EL (cell line): ENCODE data around the gene NACAD.

Source experiments
- DNase-seq: peaks from one replicate; pipeline ENCODE4 v3.0.0-alpha.2; 2016

NACAD gene

DNA sequence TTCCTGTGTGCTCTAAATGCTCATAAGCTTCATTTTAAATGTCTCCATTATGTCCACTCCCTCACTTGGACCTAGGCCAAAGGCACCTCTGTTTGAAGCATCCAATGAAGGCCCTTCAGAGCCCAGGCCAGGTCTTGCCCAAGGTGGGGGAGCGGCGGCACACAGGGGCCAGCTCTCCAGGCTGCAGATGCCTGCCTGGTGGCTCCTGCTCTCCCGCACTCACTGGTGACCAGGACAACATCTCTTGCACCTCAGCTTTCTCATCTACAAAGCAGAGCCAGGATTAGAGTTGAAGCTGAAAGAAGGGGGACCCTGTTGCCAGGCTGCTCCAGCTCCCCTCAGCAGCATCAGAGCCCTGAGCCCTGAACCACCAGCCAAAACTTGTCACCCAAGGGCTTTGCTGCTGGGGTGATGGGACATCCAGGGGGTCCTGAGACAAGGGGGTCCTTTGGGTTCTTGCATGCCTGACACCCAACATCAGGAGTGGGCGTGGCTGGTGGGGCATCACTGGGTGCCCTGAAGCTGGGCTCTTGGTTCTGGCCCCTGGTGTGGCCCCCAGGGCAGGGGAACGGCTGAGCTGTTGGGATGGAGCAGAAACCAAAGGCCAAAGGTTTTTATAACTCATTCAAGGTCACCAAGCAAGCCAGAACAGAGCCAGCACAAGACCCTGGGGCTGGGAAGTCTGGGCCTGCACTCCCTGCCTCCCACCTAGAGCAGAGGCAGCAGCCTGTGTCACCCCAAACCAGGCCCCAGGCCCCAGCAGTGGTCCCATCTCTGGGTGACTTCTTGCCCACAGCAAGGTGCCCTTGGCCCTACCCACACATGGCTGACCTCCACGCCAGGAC, 1.2 kb downstream of the NACAD start:
- DNase-seq: no peak

DNA sequence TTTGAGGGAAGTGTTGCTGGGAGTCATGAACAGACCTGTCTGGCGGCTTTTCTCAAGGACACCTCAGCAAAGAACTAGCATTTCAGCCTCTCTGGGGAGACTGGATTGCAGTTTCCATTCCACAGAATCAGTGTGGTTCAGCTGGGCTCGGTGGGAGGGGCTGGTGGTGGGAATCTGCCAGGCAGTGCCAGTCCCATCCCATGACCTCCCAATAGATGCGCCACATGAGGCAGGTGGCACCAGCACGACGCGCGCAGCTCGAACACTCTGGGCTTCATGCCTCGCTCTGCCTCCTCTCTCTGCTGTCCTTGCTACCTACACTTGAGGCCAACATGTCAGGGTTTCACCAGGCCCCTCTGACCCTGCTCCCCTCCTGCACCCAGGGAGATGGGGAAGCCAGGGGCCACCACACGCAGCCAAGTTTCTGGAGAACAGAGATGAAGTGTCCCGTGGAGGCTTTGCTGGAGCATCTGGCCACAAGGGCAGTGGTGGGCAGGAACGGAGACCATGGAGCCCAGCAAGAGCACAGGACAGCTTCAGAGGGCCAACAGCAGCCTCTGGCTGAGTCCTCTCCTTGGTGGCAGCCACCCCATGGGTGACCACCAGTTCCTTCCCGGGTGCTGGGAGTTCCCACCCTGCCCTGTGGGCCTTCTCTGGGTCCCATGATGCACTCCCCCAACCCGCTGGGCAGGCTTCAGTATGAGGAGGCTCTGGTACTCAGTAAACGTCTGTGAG, 2.3 kb downstream of the NACAD start:
- no peak for DNase-seq

DNA sequence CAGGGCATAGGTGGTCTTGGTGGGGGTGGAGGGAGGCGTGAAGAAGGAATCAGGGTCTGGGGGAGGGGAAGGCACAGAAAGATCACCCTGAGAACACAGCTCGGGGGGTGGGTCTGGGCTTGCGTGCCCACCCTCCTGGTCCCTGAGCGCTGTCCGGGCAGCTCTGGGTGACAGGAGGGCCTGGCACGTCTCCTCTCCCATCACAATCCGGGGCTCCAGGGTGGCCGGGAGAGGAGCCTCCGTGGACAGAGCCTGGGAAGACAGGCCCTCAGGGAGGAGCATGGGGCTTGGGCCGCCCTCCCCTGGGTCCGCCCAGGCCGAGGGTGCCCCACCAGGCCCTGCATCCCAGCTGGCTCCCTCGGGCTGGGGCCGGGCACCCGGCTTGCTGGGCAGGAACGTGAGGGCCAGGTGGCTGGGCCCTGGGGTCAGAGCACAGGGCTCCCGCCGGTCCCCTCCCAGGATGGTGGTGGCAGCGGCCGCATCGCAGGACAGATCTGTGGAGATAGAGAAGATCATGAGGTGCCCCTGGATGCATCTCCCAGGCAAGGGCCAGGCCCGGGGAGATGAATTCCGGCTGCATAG, 3.1 kb downstream of the NACAD start:
- DNase-seq: no peak

DNA sequence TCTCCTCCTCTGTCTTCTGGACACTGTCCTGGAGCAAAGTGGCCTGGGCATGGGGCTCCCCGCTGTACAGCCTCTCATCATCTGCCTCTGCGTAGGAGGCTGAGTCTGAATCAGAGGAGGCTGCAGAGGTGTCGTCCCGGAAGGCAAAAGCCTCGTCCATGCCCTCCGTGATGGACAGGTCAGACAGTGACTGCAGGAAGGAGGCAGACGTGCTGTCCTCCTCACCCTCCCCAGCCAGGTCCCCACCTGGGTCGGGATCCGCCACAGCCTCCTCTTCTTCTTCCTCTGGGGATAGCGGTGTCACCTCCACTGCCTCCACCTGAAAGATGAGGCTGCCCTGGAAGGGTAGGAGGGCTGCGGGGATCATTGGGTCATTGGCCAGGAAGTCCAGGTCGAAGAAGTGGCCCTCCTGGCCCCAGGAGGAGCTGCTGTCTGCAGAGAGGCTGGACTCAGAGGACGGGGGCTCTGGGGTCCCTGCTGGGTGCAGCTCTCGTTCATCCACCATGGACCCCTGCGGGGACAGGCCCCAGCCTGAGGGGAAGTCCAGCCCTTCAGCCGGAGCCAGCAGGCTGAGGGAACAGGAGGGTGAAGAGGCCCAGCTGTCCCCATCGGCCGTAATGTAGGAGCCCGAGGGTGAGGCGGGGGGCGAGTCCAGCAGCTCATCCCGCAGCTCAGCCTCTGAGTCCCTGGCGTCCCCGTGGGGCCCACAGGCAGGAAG, 3.7 kb downstream of the NACAD start:
- DNase-seq: no peak

DNA sequence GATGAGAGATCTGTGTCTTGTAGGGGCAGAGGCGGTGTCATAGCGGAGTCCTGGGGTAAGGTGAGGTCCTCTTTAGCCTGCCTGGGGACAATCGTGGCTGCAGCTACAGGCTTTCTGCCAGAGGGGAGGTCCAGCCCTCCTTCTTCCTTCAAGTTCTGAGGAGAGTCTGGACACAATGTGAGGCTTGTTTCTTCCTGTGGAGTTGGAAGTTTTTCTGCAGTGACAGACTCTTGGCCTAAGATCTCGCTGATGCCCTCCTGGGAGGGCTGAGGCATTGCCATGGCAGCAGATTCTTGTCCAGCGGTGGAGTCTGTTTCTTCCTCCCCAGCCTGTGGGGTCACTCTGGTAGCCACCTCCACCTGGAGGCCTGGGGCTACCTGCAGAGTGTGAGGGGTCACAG, 4.4 kb downstream of the NACAD start:
- no peak for DNase-seq

DNA sequence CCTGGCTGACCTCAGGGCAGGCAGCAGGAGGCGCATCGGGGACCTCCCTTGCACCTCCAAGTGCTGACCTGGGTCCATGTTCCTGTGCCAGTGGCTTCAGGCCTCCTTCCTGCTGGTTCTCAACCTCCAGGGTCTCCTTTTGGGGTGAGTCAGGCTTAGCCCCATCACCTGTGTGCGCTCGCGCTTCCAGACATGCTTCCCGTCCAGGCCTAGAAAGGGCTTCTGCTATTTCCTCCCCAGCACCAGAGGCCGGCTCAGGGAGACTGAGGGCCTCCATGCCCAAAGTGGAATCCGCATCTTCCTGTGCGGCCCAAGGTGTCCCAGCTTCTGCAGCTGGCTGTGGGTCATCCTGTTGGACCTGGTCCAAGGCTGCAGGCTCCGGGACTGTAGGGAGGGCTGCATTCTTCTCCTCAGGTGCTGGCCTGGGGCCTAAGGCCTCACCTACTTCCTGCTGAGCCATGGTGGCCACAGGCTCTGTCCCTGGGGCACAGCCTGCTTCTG, 5.9 kb downstream of the NACAD start:
- DNase-seq: no peak

DNA sequence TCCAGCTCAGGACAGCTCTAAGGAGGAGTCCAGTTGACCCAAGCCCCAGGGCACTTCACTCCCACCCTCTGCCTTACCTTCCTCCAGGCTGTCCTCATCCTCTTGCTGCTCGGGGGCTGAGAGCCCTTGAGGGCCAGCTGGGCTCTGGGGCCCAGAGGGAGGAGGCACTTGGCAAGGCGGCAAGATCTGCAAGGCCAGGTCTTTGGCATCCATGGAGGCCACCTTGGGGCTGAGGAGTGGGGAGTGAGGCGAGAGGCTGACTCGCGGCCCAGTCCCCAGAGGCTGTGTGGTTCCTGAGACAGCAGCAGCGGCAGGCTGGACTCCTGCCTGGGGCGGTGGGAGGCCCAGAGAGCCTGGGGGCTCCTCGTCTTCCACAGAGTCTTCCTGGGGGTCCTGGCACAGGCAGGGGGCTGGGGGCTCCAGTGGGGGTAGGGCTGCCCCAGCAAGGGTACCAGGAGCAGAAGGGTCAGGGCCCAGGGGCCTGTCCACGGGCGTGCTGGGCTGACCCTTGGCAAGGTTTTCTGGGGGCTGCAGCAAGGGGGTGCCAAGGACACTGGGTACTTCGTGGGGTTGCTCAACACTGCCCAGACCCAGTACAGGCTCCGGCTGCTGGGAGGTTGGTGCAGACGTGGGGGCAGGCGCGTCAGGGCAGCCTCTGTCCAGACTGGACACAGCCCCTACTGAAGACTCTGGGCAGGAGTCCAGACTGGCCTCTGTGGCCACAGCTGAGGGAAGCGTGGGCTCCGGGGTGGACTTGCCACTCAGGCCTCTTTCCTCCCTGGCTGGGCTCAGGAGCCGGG, 6.5 kb downstream of the NACAD start:
- no peak for DNase-seq

DNA sequence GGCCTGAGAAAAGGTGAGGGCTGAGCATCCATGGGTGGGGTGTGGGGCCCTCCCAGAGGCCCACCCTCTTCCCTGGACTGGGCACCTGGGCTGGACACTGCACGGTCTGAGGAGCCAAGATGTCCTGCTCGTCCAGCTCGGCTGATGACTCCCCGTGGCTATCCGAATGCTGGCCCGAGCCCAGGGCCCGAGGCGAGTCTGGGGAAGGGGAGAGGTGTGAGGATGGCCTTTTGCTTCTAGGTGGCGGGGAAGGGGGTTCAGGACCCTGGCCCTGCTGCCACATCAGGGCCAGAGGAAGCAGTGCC, 7.1 kb downstream of the NACAD start:
- DNase-seq: no peak

DNA sequence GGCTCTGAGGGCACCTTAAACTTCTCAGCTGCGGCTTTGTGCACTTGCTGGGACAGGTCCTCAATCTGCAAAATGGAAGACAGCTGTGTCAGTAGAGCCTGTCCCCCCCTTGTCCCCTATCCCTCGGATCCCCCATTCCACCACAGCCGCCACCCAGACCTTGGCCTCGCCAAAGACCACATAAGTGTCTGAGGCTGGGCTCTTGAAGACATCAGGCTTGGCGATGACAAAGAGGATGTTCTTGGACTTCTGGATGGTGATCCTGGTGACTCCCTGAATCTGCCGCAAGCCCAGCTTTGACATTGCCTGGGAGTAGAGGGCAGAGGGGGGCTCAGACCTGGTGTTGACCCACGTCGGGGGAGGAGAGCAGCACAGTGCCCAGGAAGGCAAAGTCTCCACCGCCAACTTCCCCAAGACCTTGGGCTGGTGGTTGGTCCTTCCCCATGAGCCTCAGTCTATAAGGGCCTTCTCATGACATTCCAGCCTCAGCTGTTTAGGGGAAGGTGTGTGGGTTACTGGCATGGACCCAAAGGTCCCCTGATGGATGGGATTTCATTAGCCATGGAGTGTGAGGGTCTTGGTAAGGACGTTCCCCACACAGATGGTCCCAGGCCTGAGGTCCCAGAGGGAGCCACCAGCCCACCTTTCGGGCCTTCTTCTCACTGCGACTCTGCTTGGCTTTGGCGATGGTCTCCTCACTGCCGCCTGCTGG, 7.7 kb downstream of the NACAD start:
- no peak for DNase-seq

DNA sequence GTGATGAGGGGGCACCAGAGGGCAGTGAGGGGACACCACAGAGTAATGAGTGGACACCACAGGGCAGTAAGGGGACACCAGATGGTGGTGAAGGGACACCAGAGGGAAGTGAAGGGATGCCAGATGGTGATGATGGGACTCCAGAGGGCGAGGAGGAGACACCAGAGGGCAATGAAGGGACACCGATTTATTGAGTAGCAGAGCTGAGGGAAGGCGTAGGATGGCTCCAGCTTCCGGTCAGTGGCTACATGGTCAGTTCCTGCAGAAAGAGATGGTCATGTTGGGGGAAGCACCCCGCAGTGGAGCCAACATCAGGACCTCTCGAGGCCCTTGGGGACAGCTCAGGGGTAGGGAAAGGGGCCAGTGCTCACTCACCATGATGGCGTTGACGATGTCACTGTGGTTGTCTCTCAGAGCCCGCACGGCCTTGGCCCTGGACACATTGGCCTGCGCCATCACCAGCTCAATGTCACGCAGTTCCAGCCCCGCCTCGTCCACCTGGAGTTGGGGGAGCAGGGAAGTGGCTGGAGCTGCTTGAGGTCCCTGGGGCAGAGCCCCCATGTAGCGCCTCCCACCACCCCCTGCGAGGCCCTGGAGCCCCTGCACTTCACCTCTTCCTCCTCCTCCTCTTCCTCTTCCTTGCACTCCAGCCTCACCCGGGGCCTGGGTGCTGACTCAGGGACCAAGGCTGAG, 8.4 kb downstream of the NACAD start:
- no peak for DNase-seq

DNA sequence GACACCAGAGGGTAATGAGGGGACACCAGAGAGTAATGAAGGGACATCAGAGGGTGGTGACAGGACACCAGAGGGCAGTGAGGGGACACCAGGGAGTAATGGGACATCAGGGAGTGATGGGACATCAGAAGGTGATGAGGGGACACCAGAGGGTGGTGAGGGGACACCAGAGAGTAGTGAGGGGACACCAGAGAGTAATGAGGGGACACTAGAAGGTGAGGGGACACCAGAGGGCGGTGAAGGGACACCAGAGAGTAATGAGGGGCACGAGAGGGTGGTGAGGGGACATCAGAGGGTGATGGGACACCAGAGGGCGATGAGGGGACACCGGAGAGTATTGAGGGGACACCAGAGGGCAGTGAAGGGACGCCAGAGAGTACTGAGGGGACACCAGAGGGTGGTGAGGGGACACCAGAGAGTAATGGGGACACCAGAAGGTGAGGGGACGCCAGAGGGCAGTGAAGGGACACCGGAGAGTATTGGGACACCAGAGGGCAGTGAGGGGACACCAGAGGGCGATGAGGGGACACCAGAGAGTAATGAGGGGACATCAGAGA, 10.6 kb downstream of the NACAD start:
- DNase-seq: no peak

DNA sequence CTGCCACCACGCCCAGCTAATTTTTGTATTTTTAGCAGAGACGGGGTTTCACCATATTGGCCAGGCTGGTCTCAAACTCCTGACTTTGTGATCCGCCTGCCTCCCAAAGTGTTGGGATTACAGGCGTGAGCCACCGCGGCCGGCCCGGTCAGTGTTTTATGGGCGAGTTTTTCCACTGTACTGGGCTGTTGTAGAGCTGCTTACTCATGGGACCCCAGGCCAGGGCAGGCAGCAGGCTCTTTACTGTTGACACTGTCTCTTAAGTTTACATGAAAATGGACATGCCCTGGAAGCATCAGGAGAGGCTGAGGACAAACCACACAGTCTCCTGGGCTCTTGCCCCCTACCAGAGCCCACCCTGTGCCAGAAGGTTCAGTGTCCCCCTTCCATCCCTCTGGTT, 11.2 kb downstream of the NACAD start:
- no peak for DNase-seq

DNA sequence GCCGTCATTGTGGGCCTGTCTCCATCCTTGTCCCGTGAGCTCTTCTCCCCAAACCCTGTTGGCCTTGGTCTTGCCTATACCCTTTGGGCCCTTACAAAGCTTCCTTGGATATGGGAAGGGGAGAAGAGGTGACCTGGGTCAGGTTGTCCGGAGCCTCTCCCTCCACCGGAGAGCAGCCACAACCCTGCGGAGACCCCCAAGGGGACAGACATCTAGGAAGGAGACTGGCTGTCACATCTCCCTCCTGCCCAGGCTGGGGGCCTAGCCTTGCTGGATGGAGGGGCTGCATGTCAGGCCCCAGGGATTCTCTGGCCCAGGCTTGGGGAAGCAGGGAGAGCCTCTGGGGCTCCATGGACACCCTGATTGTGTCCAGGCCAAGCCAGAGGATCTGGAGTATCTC, 11.8 kb downstream of the NACAD start:
- DNase-seq: no peak

DNA sequence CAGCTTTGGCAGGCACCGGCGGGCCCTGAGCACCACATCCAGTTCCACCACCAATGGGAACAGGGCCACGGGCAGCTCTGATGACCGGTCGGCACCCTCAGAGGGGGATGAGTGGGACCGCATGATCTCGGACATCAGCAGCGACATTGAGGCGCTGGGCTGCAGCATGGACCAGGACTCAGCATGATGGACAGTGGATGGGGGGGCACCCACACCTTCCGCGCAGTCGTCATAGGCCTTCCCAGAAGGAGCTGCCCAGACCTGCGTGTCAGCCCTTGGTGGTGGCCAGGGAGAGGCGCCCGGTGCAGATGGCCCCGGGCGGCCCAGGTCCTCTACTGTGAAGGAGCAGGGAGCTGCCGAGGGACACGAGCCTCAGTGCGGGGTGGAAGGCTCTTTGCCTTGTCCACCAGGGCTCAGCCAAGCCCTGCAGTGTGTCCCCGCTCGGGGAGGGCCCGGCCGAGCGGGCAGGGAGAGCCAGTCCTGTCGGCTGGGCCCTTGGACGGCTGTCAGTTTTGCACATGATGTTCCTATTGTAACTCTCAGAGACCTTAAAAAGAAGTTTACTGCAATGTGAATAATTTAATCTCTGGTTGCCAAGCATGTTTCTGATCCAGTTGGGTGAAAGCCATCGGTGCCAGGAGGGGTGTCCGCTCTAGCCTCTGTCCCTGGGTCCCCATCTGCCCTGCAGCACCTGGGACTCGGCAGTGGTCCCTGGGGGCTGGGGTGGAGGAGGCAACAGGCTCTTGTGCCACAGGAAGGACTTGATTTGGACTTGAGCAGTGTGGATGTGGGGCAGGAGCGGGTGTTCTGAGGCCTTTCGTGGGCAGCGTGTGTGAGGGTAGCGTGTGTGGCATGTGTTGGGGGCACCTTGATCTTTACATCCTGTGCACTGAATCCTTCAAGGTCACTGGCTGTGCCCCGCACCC, 12.6 kb downstream of the NACAD start:
- DNase-seq: no peak

DNA sequence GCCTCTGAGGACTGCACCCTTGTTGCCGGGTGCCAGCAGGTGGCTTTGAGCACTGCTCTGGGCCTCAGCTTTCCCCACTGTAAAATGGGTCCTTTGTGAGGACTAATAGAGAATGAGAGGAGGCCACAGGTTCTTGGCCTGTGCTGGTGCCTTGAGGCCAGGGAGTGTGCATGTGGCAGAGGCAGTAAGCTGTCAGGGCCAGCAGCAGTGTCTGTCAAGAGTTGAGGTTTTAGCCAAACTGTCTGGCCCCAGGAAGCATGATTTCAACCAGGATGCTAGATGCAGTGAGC, 13.5 kb downstream of the NACAD start:
- DNase-seq: no peak

DNA sequence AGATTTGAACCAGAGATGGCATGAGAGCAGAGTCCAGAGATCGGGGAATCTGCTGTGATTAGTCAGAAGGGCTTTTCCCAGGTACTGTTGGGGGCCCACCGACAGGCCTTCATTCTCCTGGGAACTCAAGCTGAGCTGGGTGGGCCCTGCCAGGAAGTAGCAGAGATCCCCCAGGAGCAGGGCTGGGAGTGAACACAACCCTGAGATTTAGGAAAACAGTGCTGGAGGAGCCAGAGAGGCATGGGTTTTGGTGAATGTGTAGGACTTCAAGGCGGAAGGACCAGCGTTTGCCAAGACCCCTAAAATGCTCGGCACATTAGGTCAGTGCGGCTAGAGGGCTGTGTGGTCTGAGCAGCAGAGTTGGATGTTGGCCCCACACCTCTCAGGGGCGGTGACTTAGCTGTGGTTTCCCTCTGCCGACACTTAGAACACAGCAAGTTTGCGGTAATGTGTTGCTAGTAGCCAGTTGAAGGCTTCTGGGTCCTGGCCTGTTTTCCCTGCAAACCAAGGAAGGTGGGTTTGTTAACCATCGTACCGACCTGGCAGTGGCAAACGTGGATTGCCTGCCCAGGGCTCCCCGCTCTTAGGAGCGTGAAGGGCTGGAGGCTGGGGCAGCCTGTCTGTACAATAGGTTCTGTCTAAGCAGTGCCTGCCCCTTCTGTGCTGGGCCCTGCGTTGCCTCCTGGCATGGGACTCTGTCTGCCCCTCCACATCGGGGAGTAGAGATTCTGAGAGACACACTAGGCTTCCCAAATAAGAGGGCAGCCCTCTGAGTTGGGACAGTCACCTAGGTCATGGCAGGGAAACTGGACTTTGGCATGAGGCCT, 14.0 kb downstream of the NACAD start:
- DNase-seq: no peak

DNA sequence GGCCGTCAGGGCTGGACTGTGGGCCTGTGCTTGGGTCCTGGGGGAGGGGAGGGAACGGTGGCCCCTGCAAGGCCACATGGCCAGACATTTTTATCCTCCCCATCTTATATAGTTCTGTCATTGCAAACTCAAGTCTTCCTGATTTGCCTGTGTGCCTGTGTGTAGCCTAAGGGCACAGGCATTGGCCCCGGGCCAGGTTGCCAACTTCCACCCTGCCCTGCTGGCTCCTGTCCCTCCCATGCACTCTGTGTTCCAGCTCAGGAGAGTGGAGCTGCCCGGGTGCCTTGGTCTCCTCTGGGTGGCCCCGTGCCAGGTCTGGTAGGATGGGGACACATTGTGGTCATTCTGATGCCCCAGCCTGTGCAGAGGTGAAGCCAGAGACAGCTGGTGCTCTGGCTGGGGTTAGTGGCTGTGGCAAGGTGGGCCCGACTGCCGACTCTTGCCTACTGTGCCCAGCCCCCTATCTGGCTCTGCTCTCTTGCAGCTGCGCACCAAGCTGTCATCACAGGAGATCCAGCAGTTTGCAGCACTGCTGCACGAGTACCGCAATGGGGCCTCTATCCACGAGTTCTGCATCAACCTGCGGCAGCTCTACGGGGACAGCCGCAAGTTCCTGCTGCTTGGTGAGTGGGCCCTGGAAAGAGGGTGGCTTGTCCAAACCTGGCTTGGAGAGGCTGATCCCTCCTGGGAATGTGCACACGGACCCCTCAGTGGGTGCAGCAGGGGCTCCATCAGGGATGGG, 14.8 kb downstream of the NACAD start:
- DNase-seq: no peak

DNA sequence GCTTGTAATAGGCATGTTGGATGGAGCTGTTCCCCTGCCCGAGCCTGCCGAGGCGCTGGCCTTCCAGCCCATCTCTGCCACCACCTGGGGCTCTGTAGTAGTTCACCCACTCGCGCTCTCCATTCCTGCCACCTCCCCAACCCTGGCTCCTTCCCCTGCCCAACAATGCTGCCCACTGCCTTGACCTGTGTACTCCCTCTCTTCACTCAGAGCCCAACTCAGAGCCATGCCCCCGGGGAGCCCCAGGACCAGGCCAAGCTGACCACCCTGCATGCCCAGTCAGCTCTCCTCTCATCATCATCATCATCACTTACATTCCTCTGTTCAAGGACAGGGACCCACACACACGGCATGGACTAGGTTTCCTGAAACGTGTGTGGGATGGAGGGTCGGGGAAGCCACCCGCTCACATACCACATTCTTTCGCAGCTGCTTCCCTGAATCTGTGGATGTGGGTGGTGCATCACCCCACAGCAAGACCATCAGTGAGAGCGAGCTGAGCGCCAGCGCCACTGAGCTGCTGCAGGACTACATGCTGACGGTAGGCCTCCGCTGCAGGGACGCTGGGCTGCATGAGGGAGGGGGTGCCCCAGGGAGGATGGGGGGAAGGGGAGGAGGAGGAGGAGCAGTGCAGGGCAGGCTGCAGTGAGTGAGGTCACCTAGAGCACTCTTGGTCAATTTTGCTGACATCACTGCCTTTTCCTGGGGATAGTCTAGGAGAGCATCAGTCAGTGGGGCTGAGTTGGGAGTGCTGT, 15.6 kb downstream of the NACAD start:
- DNase-seq: no peak
